Psoas muscle (tissue), 8 donors: ENCODE results near the gene ADGRF4. TPM values are rescaled to one million over a fixed set of nuclear protein-coding genes. Genes with fewer than 3 reads are reported as not detected.
A peak's percentile ranks its signal among the peaks of the same experiment; 100 is the strongest.

Source experiments
- ATAC-seq, 4 donors: fragments of 200-7000 bp; cut with Tn5 transposase; one replicate each; pipeline ENCODE4 v1.9.1; 2020; ENCODE audit warnings: moderate library complexity in 3 of 4, mild to moderate bottlenecking in 2 of 4
- DNase-seq, 2 donors: peaks; one replicate each; pipeline ENCODE4 v3.0.0-alpha.2; 2020
- H3K27ac ChIP-seq: fragments of 200-600 bp; one replicate; pipeline ENCODE4 v1.8.0; 2022
- H3K27me3 ChIP-seq, 3 donors: fragments of 200-600 bp in 1 of 3; one replicate each; pipeline versions ENCODE4 v1.6.1 to v1.8.0; 2013 to 2022; ENCODE audit warnings: low read length in 2 of 3, mild to moderate bottlenecking in 2 of 3, moderate library complexity in 1 of 3; ENCODE audit not compliant: insufficient read depth in 3 of 3
- H3K36me3 ChIP-seq, 2 donors: fragments of 200-600 bp in 1 of 2; one replicate each; pipeline versions ENCODE4 v1.6.1 to v1.8.0; 2013 to 2022; ENCODE audit warnings: low read depth in 1 of 2, mild to moderate bottlenecking in 1 of 2, moderate library complexity in 1 of 2; ENCODE audit not compliant: insufficient read depth in 1 of 2
- H3K4me1 ChIP-seq: fragments of 200-600 bp; one replicate; pipeline ENCODE4 v1.8.0; 2022
- H3K4me3 ChIP-seq: fragments of 200-600 bp; one replicate; pipeline ENCODE4 v1.8.0; 2022; ENCODE audit warnings: mild to moderate bottlenecking
- H3K9me3 ChIP-seq: fragments of 200-600 bp; one replicate; pipeline ENCODE4 v1.8.0; 2022
- WGBS, 3 donors: extraction: QIAGEN DNeasy Blood & Tissue Kit; methylation state at CpG; one replicate each; pipeline versions ENCODE4 v1.1.6 to v1.1.7; 2013; 5-methylcytosine and 5-hydroxymethylcytosine counted together
- intact Hi-C, 2 donors: fragments of 100-400 bp; cut with DNase I; formaldehyde crosslinking; loops; one replicate each; pipeline versions ENCODE4 v1.11.0 to v1.14.2; 2022
- polyA plus RNA-seq, 3 donors: library from polyadenylated mRNA; stranded (reverse); fragments of 200-250 nt; gene quantifications; one replicate each; pipeline ENCODE4 v1.2.3, GENCODE V29; 2013
- total RNA-seq, 4 donors: library from RNA; stranded (reverse); fragmentation: NEBNext Ultra II Directional in 2 of 4; extraction: Animal tissue kit (Norgen Biotek cat#: 25700) in 2 of 4; gene quantifications; one replicate each; pipeline versions ENCODE4 v1.2.1 to v1.2.4, GENCODE V29; 2021 to 2023
- TF ChIP-seq, protein P1 (sequence below): fragments of 200-600 bp; IDR thresholded peaks from one replicate; pipeline ENCODE4 v1.8.0; 2022; ENCODE audit warnings: antibody characterized with exemption
- donor health status: healthy with polysubstance abuse.
- donor health status: DM: no; HTN: no; CAD: no; lungs with moderate emphysema.
- donor health status: Bipolar disorder and iron deficiency.
- donor health status: healthy.
- donor health status: DM: yes; HTN: yes; CAD: no.
- donor health status: DM: no; HTN: no; CAD: no.
- donor health status: DM: no; HTN: no; CAD: no.
- donor health status: DM: yes; HTN: yes; CAD: no.

ADGRF4 gene
- total and polyA plus RNA-seq, 7 donors = 0.03 to 0.18 TPM; not detected in 5

DNA sequence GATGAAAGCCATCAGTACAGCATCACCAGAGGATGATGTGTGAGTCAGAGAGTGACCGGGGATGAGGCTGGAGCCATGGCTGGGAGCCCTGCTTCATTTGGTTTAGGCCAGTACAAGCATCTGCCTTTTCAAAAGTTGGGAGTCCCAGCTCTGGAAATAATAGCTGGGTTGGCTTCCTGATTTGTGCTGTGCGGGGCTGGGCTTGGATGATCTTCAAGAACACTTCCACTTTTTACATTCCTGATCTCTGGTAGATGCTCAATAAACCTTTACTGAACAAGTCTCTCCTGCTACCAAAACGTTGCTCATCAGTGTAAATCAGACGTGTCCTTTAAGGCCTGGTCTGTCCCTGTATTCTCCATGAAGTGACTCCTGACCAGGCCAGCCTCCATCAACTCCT, 44.1 kb upstream of the ADGRF4 start:
- H3K27ac ChIP-seq = no peak overlapping the region
- no peak overlapping the region for H3K4me3 ChIP-seq
- H3K4me1 ChIP-seq = peaks cover 7% of the 10 kb centered on the region
- WGBS, 3 donors = 70 to 82% (median 80%) methylated on average over 4 of the region's 4 CpGs
- TF ChIP-seq, protein P1, sequence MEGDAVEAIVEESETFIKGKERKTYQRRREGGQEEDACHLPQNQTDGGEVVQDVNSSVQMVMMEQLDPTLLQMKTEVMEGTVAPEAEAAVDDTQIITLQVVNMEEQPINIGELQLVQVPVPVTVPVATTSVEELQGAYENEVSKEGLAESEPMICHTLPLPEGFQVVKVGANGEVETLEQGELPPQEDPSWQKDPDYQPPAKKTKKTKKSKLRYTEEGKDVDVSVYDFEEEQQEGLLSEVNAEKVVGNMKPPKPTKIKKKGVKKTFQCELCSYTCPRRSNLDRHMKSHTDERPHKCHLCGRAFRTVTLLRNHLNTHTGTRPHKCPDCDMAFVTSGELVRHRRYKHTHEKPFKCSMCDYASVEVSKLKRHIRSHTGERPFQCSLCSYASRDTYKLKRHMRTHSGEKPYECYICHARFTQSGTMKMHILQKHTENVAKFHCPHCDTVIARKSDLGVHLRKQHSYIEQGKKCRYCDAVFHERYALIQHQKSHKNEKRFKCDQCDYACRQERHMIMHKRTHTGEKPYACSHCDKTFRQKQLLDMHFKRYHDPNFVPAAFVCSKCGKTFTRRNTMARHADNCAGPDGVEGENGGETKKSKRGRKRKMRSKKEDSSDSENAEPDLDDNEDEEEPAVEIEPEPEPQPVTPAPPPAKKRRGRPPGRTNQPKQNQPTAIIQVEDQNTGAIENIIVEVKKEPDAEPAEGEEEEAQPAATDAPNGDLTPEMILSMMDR = no peak
- H3K9me3 ChIP-seq = no peaks in the 10 kb centered on the region
- DNase-seq (no peak), ATAC-seq (peak in 2 of 4 donors; percentile 34 to 48)
- no peaks in the 10 kb centered on the region for H3K36me3 ChIP-seq
- no peaks in the 10 kb centered on the region for H3K27me3 ChIP-seq
- intact Hi-C loops = no loop called here

DNA sequence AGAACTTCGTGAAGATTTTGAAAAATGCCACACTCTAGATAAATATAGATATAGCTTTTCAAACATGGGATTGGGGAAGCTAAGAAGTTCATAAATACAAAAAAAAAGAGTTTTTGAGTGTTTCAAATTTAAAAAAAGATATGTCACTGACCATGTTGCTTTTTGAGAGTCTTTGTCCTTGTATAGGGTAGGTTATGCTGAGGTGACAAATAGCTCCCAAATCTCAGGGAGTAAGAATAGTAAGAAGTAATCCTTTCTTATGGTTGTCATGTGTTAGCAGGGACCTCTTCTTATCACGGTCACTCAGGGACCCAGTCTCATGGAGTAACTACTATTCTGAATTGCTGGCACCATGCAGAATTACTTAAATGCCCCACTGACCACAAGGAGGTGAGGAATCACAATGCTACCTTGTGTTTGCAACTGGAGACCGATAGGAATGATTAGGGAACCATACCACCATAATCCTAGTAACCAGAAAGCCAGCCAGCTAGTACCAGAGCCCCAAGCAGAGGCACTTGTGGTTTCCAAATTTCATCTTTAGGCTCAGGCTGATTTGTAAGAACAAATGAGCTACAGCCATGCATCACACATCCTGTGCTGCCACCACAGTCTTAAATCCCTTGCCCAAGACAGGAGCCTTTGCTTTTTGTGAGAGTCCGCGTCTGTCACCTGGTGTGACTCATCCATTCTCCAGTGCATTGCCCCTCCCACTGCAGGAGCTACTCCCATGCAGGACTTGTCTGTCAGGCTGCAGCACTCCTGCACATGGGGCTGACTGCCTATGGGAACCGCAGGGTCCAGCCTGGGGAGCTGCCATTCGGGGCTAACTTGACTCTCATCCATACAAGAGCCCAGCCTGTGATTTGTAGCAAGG, 42.4 kb upstream of the ADGRF4 start:
- Histone ChIP-seq H3K36me3 (no peaks in the 10 kb centered on the region), H3K4me3 (no peak overlapping the region), H3K9me3 (no peaks in the 10 kb centered on the region), H3K4me1 (peaks cover 4% of the 10 kb centered on the region), H3K27ac (no peak overlapping the region), H3K27me3 (no peaks in the 10 kb centered on the region)
- peak in 3 of 4 donors; percentile 75 to 88 (median 87) for ATAC-seq
- 57 to 77% (median 62%) methylated on average over 7 of the region's 7 CpGs for WGBS, 3 donors
- intact Hi-C loops = no loop called here
- peak in 1 of 2 donors; percentile 16 for DNase-seq
- TF ChIP-seq, protein P1 = no peak

DNA sequence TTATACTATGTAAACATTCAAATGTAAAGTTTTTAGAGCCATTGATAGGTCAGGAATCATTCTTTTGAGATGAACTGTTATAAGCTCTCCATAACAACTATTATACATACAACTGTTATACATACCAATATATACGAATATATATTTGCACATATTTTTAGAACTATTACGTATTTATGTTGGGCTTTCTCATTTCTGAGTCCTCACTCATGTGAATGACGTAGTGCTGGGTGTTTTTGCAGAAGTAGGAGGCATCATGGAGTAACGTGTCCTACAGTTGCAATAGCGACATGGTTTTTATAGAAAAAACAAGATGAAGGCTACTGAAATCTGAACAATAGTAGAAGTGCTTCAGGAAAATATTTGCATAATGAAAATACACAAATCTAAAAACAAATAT, 36.4 kb upstream of the ADGRF4 start:
- ATAC-seq = no peak
- 74 to 92% (median 79%) methylated on average over 5 of the region's 5 CpGs for WGBS, 3 donors
- Histone ChIP-seq H3K27me3 (no peaks in the 10 kb centered on the region), H3K4me3 (no peak overlapping the region), H3K9me3 (no peaks in the 10 kb centered on the region), H3K27ac (no peak overlapping the region), H3K4me1 (no peaks in the 10 kb centered on the region), H3K36me3 (no peaks in the 10 kb centered on the region)
- TF ChIP-seq, protein P1 = no peak
- intact Hi-C loops = no loop called here
- no peak for DNase-seq

DNA sequence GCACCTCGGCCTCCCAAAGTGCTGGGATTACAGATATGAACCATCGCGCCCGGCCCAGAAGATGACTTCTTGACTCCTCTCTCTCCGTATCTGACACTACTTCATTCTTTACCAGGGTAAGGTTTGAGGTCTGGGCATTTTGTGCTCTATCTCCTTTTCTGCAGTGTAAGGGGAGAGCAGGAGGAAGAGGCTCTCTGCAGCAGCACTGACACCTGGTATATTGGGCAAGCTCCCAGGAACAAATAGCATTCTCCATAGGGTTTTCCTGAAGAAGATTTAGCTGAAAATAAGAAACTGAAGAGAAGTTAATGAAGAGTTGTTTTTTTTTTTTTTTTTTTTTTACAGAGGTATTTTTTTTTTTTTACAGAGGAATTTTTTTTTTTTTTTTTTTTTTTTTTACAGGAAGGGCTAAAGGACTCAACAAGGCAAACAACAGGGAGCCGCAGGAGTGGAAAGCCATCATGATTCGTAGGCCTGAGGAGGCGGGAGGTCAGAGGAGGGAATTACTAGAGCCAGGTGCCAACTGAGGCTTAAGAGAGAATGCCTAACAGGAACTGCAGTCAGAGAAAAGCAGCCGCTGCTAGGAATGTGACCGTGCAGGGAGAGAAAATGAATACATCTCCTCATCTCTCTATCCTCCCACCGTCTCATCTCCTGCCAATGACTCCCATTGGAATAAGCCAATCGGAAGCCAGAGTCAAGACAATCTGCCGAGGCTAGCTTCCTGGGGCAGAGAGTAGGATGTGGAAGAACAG, 34.7 kb upstream of the ADGRF4 start:
- no peaks in the 10 kb centered on the region for H3K27me3 ChIP-seq
- TF ChIP-seq, protein P1 = no peak
- no peaks in the 10 kb centered on the region for H3K36me3 ChIP-seq
- peak in 3 of 4 donors; percentile 21 to 56 (median 35) for ATAC-seq
- 60 to 64% (median 62%) methylated on average over 13 of the region's 13 CpGs for WGBS, 3 donors
- H3K9me3 ChIP-seq = no peaks in the 10 kb centered on the region
- H3K4me3 ChIP-seq = no peak overlapping the region
- no peak for DNase-seq
- H3K4me1 ChIP-seq = no peaks in the 10 kb centered on the region
- intact Hi-C loops = no loop called here
- H3K27ac ChIP-seq = no peak overlapping the region
